CD1c-positive myeloid dendritic cell (primary cell): ENCODE data around the gene MTA1.

Experiments used
- DNase-seq: peaks from one replicate; pipeline ENCODE4 v3.0.0-alpha.2; 2016; ENCODE audit errors: extremely low spot score

MTA1 gene

GRCh38 chr14:105386581-105387529 is 32.8 kb upstream of the MTA1 start:
- DNase-seq = no peak

GRCh38 chr14:105387530-105387922 is 32.1 kb upstream of the MTA1 start:
- DNase-seq = no peak

- DNase-seq = peak; percentile 62
Measured at GRCh38 chr14:105388110-105388951, 31.3 kb upstream of the MTA1 start.

GRCh38 chr14:105388976-105389375 is 30.7 kb upstream of the MTA1 start:
- no peak for DNase-seq

GRCh38 chr14:105389534-105389933 is 30.1 kb upstream of the MTA1 start:
- peak; percentile 66 for DNase-seq

- peak; percentile 72 for DNase-seq
Measured at GRCh38 chr14:105389976-105390848, 29.4 kb upstream of the MTA1 start.

GRCh38 chr14:105390849-105391500 is 28.7 kb upstream of the MTA1 start:
- no peak for DNase-seq

- no peak for DNase-seq
Measured at GRCh38 chr14:105391541-105391940, 28.1 kb upstream of the MTA1 start.

GRCh38 chr14:105392131-105393090 is 27.2 kb upstream of the MTA1 start:
- DNase-seq = no peak

GRCh38 chr14:105393151-105393550 is 26.5 kb upstream of the MTA1 start:
- no peak for DNase-seq

- DNase-seq = no peak
Measured at GRCh38 chr14:105394714-105395537, 24.7 kb upstream of the MTA1 start.

- no peak for DNase-seq
Measured at GRCh38 chr14:105395538-105395854, 24.1 kb upstream of the MTA1 start.

- no peak for DNase-seq
Measured at GRCh38 chr14:105397350-105397931, 22.2 kb upstream of the MTA1 start.

- DNase-seq = peak; percentile 82
Measured at GRCh38 chr14:105398044-105398725, 21.4 kb upstream of the MTA1 start, which contains the start of gene TEX22. Gene TEX22, plus strand, starts transcription at chr14:105398538. Its CDS starts 803 bp downstream, at chr14:105399341.

- peak; percentile 11 for DNase-seq
Measured at GRCh38 chr14:105398726-105399465, 20.7 kb upstream of the MTA1 start.

GRCh38 chr14:105399466-105399775 is 20.2 kb upstream of the MTA1 start:
- DNase-seq = no peak

GRCh38 chr14:105400016-105400415 is 19.6 kb upstream of the MTA1 start:
- no peak for DNase-seq

- no peak for DNase-seq
Measured at GRCh38 chr14:105401699-105402098, 17.9 kb upstream of the MTA1 start.
